GM04504 (cell line): ENCODE measurements around the gene LATS1.
"Not testable (repeated sequence)": the region's sequence is repeated elsewhere in the genome, so short reads cannot be mapped to it uniquely, and the experiment has no call there.

Experiments
- DNase-seq: peaks from one replicate; pipeline ENCODE4 v3.0.0-alpha.2; 2012; ENCODE audit warnings: low read depth

Gene LATS1

DNA sequence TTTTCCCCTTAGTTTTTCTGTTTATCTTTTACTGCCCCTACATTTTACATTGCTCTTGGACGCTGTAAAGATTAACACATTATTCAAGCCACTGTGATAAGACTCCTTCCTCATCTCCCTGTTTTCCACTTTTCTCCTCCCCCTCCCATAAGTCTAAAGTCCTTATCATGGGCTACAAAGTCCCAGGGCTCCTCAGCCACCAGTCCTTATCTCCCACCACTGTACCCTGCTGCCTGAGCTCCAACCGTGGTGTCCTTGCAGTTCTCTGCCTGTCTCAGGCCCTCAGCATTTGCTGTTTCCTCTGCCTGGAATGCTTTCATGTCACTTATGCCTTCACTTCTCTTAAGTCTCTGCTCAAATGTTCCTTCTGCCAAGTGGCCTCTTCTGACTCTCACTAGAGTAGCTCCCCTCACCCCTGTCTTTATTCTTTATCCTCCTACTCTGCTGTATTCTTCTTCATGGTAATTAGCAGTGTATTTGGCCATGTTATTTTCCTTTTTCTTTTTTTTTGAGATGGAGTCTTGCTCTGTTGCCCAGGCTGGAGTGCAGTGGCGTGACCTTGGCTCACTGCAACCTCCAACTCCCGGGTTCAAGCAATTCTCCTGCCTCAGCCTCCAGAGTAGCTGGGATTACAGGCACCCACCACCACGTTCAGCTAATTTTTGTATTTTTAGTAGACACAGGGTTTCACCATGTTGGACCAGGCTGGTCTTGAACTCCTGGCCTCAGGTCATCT, 10.8 kb upstream of the LATS1 start:
- no peak for DNase-seq

DNA sequence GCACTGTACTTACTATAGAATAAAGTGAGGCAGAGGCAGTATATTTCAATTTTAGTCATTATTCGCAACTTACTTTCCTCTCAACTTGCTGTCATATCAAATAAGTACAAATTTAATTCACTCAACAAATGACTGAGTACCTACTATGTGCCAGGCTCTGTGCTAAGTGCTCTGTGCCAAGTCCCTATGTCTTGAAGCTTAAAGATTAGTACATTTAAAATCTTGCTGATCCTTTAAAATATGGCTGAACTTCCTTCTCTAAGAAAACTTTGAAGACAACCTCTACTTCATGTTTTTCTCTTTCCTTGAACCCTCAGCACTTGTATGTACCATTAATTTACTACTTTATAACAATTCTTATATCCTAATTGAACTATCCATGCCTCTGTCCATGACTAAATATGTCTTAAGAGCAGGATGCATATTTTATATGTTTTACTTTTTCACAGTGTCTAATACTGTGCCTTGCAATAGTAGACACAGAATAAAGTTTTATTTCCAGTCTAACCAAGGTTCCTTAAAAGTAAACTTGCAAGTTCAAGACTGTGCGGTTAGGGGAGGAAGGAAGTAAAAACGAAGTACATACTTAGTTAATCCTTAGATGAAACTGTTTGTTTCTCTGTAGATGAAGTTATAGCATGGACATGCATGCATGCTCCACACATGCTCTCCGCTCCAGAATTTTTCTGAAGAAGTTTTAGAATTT, 10.0 kb upstream of the LATS1 start:
- DNase-seq = no peak

DNA sequence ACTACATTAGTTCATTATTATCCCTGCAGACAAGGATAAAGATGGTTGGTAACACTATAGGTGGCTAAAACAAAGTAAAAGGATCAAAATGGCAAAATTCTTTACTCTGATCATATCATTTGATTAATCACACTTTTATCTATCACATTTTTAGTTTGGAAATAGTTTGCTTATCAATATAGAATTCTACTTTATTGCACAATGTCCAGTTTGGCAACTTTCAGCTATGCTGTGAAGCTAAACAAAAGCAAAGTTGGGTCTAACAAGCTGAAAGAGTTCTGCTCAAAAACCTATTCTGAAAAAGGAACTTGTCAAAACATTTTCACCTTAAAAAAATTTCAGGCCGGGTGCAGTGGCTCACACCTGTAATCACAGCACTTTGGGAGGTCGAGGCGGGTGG, 7.9 kb upstream of the LATS1 start:
- no peak for DNase-seq

DNA sequence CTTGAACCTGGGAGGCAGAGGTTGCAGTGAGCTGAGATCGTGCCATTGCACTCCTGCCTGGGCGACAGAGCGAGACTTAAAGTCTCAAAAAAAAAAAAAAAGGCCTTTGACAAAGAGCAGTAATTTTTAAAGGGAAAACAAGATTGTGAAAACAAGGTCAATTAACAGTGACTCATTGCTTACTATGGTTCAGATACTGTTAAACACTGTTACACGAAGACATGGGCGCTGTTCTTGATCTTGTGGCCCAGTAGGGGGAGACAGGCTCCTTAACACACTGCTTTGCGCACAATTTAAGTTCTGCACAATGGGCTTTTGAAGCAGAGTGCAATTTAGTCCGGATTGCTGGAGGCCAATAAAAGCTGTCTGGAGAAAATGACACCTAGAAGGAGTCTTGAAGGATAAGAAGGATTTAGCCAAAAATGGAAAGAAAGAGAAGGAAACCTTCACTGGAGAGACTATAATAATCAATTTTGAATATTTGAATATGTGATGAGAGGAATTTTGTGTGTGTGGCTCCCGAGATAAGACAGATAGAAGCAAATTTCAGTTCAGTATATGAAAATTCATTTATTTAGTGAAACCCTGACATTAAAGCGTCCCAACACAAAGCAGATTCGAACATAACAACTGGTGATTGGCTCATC, 6.0 kb upstream of the LATS1 start:
- DNase-seq = peak; percentile 60

DNA sequence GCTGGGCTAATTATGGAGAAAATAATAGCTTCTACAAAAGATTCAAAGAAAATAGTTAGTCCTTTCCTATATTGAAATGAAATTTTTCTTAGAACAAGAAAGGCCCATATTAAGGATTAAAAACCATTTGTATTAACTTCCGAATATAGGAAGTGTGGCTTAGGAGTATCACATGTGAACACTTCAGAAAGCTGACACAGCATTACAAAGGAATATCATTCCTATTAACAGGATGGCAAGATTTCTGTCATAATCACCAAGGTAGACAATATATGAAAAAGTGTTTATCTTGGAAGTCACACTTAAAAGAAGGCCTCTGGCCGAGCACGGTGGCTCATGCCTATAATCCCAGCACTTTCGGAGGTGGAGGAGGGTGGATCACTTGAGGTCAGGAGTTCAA, 5.4 kb upstream of the LATS1 start:
- DNase-seq = no peak

DNA sequence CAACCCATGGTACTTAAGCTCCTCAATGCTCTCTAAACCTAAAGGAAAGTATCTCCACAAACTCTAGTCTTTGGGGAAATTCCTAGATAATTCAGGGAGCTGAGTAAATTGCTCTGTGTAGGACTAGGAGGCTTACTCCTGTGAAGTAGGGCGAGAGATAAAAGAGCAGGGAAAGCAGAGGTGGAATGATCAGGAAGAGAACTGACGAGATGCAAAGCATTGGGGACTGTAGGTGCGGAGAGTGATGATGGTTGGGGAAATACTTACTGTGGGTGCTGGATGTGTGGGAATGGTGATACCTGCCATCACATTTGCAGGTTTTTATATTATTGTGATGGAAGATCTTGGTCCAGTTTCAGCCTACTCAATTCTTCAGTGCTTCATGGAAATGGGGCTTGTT, 1.6 kb upstream of the LATS1 start:
- no peak for DNase-seq

DNA sequence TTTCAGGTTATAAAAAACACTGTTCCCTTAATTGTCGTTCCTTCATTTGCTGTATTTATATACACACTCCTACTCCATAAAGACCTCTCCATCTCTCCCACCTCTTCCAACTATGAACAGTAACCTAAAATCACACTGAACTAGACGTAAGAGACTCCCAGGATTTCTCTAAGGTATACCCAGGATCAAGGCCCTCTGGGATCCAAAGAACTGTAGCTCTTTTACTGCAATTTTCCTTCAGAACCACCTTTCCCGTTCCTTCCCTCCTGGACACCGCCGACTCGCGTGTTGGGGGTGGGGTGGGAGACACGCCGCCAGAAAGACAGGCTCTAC, 680 bp downstream of the LATS1 start:
- no peak for DNase-seq

DNA sequence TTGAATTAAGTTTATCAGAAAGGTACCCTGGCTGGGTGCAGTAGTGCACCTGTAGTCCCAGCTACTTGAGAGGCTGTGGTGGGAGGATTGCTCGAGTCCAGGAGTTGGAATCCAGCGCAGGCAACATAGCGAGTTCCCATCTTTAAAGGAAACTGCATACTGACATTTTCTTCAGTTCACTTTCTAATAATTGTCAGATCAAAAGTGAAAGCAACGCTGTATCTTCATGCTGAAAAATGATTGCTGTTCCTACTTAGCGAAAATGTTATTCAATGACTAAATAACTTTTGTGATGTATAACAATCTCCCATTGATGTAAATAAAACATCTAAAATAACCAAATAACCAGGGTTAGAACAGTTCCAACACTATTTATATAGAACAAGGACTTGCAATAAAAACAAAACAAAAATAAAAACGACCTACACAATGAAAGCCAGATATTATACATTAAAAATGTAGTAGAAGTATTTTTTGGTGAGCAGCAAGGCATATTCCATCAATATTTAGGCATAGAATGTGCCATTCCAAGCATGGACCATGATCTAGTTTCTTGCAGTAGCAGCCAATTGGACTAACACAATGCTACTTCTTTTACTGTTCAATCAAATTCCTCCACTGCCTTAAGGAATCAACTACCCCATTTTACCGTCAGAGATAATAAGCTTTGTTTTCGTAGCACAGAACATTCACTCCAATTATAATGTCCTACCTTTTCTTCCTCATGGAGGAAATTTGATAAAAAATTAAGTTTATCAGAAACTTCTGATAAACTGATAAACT, 1.5 kb downstream of the LATS1 start:
- DNase-seq = no peak

DNA sequence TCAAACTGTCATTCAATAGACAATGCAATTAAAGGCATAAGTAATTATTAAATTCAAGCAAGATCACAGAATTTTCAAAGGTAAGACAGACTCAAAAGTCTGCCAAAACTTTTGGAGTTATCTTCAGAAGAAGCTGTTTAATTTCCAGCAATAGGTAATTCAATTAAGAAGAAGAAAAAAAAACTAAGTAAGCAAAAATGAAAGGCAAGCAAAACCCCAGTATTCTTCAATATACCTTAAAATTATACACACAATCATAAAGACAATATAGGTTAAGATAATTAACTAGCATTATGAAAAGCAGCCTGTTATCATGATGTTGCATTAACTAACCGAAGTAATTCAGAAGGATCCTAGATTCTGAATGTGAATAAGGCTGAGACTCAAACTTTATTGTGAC, 3.5 kb downstream of the LATS1 start:
- DNase-seq = no peak

DNA sequence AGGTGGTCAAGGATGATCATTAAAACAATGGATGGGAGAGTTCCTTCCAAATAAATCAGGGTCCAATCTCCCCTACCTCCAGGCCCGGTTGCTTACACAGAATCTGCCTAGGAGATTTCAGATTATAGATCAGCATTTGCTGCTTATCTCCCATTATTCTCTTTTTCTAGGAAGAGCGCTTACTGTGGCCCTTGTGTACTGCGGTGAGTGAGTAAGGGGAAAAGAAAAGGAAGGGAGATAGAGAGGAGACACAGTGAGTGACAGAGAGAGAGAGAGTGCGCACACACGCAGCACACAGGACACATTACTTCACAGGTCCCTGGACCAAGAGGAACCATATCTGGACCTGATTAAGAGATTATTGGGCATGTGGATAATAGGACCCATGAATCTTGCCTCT, 6.2 kb downstream of the LATS1 start:
- DNase-seq = no peak

DNA sequence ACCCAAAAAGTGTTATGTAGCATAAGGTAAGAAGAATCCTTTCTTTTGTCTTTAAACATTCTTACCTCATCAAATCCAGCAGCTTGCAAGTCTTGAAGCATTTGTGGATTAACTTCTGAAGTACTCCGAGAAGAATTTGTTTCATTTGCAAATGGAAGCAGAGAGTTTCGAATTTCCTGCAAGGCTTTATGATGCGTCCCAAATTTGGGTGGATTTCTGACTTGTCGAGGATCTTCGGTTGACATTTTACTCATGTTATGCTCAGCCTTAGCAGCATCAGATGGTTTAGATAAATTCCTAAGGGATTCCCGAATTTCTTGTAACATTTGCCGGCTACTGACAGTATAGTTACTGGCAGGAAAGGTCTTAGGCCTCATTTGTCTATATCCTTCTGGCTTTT, 16.2 kb downstream of the LATS1 start:
- DNase-seq = peak; percentile 29

DNA sequence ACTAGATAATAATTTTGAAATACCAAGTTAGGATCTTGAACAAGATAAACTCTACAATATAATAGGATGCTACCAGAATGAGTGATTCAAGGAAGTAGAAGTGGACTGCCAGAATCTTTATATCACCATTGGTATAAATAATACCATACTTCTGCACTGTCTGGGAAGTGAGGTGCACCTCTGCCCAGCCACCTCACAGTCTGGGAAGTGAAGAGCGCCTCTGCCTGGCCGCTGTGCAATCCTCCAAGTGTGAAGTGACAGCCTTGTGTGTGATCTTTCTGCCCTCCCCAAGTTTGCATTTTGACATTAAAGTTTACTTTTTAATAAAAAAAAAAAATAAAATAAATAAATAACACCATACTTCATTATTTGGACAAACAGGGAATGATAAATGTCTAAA, 18.8 kb downstream of the LATS1 start:
- DNase-seq = no peak

DNA sequence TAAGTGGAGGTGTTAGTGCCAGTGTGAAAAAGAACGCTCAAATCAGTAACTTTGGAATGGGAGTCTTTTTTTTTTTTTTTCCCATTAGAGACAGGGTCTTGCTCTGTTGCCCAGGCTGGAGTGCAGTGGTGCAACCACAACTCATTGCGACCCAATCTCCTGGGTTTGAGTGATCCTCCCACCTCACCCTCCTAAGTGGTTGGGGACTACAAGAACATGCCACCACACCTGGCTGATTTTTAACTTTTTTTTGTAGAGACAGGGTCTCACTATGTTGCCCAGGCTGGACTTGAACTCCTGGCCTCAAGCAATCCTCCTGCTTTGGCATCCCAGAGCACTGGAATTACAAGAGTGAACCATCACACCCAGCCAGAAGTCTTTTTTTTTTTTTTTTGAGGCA, 19.7 kb downstream of the LATS1 start:
- no peak for DNase-seq

DNA sequence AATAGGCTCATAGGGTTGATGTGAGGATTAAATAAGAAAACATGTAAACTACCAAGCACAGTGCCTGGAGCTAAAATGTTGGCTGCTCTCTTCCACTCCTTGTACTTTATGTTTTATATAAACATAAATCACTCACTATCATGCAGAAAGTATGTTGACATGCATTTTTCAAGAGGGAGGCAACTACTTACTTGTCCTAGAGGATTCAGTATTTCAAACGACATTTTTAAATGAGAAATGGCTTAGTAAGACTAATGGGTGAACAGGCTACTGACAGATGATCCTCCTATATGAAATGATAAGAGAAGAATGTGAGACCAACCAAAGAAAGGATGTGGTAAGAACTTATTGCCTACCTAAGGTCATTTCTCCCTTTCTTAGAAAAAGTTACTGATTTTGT, 21.0 kb downstream of the LATS1 start:
- DNase-seq = no peak

DNA sequence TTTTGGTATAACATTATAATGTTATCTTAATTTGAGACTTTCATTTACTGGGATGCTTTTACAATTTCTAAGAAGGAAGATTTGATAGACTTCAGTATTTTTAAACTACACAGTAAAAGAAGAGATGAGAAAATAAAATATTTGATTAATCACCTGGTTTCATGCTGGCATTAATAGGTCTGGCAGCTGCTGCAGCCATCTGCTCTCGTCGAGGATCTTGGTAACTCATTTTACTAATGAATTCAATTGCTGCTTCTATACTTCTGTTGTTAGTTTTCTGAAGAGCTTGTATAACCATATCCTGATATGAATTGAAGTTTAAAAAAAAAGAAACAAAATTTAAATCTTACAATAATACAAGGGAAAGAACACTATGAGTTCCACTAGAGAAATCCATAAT, 23.0 kb downstream of the LATS1 start:
- DNase-seq = no peak

DNA sequence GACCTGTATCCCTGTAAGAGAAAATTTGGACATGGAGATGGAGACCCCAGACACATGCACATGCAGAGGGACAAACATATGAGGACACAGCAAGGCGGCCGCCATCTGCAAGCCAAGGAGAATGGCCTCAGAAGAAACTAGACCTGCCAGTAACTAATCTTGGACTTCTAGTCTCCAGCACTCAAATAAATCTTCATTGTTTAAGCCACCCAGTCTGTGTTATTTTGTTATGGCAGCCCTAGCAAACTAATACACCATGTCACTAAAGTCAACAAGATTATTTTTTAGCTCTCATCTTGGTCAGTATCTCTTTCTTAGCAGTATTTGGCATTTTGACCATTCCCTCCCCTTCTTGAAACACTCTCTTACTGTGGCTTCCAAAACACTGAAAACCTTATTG, 26.7 kb downstream of the LATS1 start:
- DNase-seq = no peak

DNA sequence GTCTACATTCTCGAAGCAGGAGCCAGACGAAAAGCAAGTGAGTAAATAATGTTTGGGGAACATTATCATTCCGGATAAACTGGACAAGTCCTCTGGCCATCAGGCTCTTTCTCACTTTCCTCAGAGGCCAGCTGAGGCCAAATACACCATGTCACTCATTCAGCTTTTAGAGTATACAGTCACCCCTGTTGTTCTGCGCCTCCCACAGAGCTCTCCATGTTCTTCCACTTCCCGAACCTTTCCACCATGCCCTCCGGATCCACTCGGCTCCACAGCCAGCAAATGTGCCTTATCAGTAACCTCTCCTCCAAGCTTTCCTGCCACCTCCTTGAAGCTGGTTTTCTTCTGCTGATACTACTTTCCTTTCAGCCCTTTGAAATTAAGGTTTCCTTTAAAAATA, 31.7 kb downstream of the LATS1 start:
- DNase-seq = no peak

DNA sequence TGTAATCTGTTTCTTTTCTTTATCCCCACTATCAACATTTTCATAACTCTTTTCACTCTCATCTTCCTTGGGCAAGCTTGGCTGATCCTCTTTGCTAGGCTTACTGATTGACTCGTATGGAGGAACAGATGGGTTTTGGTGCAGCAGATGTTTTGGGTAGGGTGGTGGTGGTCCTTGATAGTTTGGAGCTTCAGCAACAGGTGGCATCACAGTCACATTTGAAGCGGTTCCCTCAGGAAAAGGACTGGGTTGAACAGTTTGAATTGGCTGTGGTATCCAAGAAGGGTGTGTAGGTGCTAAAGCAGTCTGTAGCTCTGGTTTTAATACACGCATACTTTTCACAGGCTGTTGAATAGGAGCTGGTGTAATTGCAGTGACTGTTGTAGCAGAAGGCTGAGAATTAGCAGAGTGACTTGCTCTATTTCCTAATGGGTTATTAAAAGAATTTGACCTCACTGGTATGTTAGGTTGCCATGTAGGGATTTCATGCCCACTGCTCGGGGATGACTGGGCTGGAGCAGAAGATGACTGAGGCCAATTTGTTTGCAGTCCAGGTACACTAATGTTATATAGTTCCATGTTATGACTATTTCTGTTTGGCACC, 34.5 kb downstream of the LATS1 start:
- DNase-seq = no peak

DNA sequence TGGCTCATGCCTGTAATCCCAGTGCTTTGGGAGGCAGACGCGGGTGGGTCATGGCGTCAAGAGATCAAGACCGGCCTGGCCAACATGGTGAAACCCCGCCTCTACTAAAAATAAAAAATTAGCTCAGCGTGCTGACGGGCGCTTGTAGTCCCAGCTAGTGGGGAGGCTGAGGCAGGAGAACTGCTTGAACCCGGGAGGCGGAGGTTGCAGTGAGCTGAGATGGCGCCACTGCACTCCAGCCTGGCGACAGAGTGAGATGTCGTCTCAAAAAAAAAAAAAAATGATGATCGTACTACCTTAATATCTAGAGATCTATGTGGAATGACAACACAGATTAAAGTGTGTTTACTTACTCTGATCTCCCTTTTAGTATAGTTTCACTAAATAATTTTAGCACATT, 36.1 kb downstream of the LATS1 start:
- DNase-seq = not testable (repeated sequence)

DNA sequence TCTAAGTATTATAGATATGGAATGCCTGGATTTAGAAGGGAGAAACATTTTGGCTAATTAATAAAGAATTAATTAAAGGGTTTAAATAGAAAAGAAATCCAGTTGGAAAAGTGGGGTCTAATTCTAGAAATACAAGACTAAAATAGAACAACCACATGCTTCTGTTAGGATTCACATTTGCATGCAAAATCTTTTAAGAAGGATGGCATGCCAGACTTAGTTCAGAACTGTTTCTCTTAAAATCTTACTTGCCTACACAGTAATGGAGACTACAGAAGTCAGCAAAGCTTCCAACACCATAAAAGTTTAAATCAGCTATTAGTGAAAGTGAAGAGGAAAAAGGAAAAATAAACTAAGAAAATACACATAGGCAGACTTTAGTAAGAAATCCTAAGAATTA, 36.7 kb downstream of the LATS1 start:
- no peak for DNase-seq

DNA sequence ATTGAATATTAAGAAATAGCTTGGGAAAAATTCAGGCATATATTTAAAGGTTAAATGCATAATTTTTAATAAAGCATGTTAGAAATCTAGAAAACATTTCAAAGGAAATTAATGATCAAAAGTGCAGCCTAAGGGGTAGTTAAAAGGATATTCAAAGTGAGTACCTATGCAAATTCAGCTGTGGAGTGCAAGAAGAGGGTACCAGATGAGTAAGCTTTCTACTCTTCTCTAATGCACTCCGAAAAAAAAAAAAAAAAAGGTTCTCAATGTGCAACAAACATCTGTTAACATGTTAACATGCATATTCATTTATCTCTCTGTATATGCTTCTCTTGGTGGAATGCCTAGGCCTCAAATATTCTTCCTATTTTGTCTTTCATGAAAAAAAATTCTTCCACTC, 37.4 kb downstream of the LATS1 start:
- DNase-seq = no peak

DNA sequence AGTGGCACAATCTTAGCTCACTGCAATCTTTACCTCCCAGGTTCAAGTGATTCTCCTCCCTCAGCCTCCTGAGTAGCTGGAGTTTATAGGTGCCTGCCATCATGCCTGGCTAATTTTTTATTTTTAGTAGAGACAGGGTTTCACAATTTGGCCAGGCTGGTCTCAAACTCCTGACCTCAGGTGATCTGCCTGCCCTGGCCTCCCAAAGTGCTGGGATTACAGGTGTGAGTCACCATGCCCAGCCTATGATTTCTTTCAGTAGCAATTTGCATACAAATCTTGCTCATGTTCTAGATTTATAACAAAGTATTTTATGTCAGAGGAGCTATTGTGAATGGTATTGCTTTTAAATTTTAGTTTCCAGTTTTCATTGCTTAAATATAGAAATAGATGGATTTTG, 45.6 kb downstream of the LATS1 start:
- not testable (repeated sequence) for DNase-seq
